Activated CD4-positive, CD25-positive, alpha-beta regulatory T cell treated with anti-CD3 and anti-CD28 coated beads, Interleukin-2, amount 50 U/mL, for 24 hours (primary cell): Measurements from ENCODE around the gene CYB5R3.

Experiments used
- ATAC-seq, 2 donors: fragments of 150-1000 bp; cut with Tn5 transposase; one replicate each; pipeline ENCODE4 v1.10.0; 2021; ENCODE audit warnings: mild to moderate bottlenecking in 1 of 2, moderate library complexity in 1 of 2

The CYB5R3 gene

GRCh38 chr22:42649246-42650099, at the start of gene CYB5R3:
CYB5R3 (minus strand) TSS chr22:42649392; CDS start chr22:42649315, 77 bp downstream.
- ATAC-seq: peak; percentile 75 to 79

- ATAC-seq: no peak
Measured at GRCh38 chr22:42697542-42698013, 48.4 kb upstream of the CYB5R3 start.

GRCh38 chr22:42696331-42696967, 47.3 kb upstream of the CYB5R3 start:
- ATAC-seq: no peak

GRCh38 chr22:42695294-42695693, 46.1 kb upstream of the CYB5R3 start:
- ATAC-seq: no peak

DNA sequence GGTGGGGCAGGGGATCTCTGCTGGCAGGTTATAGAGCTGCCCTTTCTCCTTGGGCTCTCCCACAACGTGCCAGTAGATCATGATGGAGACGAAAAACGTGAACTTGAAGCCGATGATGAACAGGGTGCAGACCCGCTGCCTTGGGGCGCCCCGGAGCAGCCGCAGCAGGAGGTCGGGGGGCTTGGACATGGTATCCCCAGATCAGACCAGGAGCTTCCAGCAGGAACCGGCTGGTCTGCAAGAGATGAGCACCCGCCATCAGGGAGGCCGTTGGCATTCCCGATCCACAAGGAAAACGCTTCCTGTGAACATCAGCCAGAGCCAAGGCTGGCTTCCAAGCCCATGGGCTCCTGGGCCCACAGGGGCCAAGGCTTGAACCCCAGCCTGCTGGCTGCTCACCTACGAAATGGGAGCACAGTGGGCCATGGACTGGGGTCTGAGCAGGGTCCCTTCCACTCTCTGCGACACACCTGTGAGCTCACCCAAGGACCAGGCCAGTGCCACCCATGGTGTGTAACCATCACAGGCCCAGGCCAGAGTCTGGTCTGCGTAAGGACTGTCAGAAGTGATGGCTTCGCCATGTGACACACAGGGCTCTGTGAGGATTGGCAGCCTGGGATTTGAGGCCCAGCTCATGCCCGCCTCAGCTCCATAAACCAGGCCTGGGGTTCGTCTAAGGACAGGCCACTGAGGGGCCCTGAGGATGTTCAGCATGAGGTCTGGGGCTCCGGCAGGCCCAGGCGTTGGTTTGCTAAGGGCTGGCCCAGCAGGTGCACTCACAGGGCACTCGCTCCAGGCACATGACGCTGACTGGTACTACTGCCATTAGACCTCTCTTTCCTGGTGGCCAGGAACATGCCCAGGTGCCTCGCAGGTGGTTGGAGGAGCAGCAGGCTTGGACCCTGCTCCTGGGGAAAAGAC, 44.8 kb upstream of the CYB5R3 start:
- ATAC-seq: no peak

GRCh38 chr22:42693055-42693762, 44.0 kb upstream of the CYB5R3 start:
- no peak for ATAC-seq

DNA sequence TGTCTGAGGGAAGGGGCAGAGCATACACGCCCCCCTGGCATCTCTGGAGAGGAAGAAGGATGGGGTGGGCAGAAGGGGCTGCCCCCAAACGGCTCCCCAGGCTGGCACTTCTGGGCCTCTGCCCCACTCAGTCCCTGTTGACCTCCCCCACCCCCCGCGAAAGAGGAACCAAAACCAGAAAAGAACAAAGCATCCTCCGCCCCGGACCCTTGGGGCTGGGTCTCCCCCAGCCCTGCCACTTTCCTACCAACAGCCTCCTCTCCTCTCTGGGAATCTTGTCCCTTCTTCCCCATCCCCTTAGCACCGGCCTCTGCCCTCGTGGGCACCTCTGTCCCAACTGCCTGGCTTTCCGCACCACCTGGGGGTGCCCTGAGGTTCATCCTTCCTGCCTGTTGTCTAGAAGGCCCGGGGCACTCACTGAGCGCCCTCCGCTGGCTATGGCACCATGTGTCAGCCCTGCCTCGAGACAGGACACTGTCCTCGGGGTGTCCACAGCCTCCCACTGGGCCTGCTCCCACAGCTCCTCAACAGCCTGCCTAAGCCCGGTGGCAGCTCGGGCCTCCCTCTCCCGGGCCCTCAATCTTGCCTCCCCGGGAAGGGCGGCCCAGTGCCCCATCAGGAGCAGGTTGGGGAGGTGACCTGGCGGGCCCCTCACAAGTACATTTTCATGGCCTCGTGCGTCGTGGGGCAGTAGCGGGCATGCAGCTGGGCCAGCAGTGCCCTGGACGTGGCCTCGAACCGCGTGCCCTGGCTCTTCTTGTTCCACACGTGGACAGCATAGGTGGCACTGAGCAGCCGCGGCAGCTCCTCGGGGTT, 43.3 kb upstream of the CYB5R3 start:
- ATAC-seq: no peak

DNA sequence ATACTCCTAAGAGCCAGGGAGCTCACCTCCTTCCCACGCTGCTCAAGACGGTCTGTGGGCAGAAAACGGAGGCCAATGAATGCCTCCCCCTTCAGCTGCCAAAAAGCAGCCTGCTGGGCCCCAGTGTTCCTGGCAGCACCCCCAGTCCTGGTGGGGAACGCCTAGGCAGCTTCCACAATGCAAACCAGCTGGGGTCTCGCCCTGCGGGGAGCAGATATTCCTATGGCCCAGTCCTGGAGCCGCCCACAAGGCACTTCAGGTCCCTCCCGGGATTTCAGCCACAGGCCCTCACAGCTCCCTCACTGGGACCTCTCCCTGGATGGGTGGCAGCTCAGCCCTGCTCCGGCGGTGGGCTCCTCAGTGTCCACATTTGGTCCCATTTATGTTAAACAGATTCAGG, 42.2 kb upstream of the CYB5R3 start:
- no peak for ATAC-seq

DNA sequence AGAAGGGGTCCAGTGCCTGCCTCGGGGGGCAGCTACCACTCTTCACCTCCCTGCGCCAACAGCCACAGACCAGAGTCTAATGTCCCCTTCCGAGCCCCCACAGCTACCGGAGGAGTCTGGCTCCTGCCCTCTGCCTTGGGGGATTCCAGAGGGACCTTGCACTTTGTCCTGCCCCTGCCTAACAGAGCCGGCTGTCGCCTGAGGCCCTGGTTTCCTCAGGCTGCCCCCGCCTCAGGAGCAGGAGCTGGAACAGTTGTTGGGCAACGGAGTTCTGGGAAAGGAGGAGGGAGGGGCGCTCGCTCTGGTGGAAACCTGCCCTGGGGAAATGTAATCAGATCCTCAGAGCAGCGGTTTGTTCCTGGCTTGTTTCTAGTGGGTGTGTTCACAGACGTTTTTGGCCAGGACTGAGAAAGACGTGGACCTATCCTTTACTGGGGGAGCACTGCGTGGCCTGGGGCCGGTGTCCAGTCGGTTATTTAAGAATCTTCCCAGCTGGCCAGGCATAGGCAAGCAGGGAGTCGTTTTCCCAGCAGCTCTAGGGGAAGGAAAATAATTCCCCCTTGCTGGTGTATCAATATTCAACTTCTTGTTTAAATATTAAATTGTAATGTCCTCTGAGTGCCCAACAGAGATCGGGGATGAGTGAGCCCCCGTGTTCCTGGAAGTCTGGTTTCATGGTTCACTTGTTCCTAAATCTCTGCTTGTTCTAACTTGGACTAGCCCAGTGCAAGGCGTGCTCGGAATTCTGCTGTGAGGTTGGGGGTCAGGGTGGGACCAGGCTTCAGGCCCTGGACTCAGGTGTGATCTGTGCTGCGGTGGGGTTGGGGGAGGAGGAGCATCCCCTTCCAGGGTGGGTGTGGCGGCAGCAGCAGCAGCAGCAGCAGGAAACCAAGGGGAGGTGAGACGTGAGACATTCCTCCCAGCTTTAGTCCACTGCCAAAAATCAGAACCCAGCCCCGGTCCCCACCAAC, 39.3 kb upstream of the CYB5R3 start:
- ATAC-seq: no peak

- ATAC-seq: no peak
Measured at GRCh38 chr22:42686756-42687491, 37.7 kb upstream of the CYB5R3 start.

DNA sequence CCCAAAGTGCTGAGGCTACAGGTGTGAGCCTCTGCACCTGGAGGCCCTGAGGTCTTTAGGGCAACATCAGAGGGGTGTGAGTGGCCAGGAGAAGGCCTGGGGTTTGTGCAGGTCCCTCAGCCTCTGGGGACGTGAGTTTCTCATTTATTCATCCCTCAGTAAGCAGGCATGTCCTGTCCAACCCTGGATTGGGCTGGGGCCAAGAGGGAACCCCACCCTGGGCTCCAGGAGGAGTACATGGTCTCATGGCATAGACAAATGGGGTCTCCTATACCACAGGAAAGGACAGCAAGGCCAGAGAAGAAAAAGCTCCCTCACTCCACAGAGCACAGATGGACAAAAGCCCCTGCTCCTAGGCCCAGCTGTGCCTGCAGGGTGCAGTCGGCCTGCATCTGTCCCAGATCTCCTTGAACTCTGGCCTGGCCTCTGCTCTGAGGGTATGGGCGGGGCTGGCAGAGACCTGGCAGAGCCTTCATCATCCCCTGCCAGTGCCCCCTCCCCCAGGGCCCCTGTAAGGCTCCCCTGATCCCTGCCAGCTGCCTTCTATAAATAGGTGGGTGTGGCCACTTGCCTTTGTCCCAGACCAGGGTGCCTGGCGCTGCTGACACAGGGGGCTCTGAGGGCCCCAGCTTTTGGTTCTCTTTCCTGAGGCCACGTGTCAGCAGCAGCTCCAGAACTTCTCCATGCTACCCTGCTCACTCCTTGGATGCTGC, 36.9 kb upstream of the CYB5R3 start:
- ATAC-seq: no peak

DNA sequence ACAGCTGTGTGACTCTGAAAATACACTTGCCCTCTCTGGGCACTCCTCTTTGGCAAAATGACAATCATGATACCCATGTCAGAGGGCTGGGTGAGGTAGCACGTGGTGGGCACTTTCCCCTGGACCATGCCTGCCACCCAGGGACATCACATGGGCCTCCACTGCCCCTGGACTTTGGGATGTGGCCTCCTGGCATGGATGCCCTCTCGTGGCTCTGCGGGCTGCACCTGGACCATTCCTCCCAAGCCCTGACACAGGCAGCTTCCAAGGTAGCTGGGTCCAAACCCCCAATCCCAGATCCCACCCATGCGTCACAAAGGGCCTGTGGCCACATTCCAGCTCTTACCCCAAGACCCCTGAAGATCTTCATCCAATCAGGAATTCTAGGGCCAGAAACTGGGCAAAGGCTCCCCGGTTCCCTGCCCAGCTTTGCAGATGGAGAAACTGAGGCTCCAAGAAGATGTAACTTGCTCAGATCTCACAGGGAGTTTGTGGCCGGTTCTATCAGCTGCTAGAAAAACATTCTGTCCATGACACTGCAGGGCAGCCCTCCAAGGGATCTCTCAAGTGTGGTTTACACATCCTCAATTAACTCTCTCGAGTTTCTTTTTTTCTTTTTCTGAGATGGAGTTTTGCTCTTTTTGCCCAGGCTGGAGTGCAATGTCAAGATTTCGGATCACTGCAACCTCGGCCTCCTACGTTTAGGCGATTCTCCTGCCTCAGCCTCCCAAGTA, 35.4 kb upstream of the CYB5R3 start:
- ATAC-seq: no peak

GRCh38 chr22:42683578-42684283, 34.5 kb upstream of the CYB5R3 start:
- ATAC-seq: no peak

DNA sequence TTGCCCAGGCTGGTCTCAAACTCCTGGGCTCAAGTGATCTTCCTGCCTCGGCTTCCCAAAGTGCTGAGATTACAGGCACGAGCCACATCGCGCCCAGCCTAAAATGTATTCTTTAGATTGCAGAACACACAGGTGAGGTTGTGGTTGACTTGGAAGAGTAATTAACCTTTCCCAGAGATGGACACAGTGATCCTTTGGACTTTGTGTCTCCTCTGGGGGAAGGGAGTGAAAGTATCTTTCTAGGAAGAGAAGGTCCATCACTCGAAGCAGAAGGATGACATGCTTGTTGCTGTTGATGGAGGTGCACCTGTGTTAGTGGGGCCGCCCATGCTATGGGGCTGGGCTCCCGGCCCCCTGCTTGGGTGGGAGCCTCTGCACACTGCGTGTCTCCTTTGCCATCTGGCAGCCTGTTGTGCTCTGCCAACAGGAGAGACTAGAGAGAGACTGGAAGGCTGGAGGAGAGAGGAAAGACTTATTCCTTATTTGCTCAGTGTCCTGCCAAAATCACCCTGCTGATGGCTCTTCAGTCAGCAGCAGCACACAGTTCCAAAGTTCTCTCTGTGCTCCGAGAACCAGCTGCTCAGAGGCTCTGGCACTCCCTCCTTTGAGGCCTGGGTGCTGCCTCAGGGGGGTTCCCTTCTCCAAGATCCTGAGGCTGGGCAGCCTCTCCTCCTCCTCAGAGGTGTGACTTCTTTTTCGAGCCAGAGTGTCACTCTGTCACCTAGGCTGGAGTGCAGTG, 33.1 kb upstream of the CYB5R3 start:
- no peak for ATAC-seq

- peak; percentile 21 to 33 for ATAC-seq
Measured at GRCh38 chr22:42680648-42681047, 31.5 kb upstream of the CYB5R3 start.

DNA sequence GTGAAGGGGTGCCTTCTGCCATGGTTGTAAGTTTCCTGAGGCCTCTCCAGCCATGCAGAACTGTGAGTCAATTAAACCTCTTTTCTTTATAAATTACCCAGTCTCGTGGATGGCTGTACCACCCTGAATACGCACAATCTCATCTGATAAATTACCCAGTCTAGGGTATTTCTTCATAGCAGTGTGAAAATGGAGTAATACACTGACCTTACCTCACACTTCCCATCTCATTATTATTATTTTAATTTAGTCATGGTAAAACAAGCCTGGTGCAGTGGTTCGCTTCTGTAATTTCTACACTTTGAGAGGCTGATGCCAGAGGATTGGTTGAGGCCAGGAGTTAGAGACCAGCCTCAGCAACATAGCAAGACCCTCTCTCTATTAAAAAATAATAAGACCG, 30.5 kb upstream of the CYB5R3 start:
- ATAC-seq: no peak

- no peak for ATAC-seq
Measured at GRCh38 chr22:42678894-42679293, 29.7 kb upstream of the CYB5R3 start.
